22Rv1 (cell line): ENCODE results near the gene TNS3.

Source experiments
- H3K27ac ChIP-seq: fragments of 450-650 bp; 2 replicates; pipeline ENCODE4 v1.5.1; 2017
- ZFX ChIP-seq: fragments of 450-650 bp; IDR thresholded peaks from 2 replicates; pipeline ENCODE4 v1.6.1; 2017; ENCODE audit warnings: antibody characterized with exemption, borderline replicate concordance
- TF ChIP-seq, protein P1 (sequence below): fragments of 450-650 bp; IDR thresholded peaks from 2 replicates; pipeline ENCODE4 v1.5.1; 2017; ENCODE audit warnings: mild to moderate bottlenecking

The TNS3 gene

GRCh38 chr7:47271749-47272148, 310.2 kb downstream of the TNS3 start:
- no peak overlapping the region for H3K27ac ChIP-seq
- TF ChIP-seq, protein P1, sequence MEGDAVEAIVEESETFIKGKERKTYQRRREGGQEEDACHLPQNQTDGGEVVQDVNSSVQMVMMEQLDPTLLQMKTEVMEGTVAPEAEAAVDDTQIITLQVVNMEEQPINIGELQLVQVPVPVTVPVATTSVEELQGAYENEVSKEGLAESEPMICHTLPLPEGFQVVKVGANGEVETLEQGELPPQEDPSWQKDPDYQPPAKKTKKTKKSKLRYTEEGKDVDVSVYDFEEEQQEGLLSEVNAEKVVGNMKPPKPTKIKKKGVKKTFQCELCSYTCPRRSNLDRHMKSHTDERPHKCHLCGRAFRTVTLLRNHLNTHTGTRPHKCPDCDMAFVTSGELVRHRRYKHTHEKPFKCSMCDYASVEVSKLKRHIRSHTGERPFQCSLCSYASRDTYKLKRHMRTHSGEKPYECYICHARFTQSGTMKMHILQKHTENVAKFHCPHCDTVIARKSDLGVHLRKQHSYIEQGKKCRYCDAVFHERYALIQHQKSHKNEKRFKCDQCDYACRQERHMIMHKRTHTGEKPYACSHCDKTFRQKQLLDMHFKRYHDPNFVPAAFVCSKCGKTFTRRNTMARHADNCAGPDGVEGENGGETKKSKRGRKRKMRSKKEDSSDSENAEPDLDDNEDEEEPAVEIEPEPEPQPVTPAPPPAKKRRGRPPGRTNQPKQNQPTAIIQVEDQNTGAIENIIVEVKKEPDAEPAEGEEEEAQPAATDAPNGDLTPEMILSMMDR: no peak

GRCh38 chr7:47268851-47269836, 312.8 kb downstream of the TNS3 start:
- TF ChIP-seq, protein P1: no peak
- TF ChIP-seq ZFX: no peak
- H3K27ac ChIP-seq: peak overlapping the region; percentile 58

- TF ChIP-seq ZFX: no peak
- TF ChIP-seq, protein P1: no peak
- no peak overlapping the region for H3K27ac ChIP-seq
Measured at GRCh38 chr7:47267346-47267745, 314.6 kb downstream of the TNS3 start.

DNA sequence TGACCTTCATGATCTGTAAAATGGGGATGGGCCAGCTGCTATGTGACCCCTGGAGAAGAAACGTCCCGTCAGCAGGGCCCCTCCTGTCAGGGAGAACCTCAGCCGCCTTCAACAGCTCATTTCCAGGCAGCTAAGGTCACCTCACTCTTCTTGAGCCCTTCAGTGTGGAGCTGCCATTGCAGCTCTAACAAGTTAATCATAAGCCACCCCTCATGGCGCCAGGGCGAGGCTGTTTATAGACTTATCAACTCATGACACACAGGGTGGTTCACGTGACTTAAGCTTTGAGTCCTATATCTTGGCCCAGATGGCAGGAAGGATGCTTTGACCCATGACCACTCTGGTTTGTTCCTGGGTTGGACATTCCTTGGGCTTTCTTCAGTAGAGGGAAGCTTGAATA, 315.1 kb downstream of the TNS3 start:
- TF ChIP-seq, protein P1: no peak
- no peak for TF ChIP-seq ZFX
- H3K27ac ChIP-seq: no peak overlapping the region

- TF ChIP-seq ZFX: no peak
- TF ChIP-seq, protein P1: peak; percentile 98
- H3K27ac ChIP-seq: no peak overlapping the region
Measured at GRCh38 chr7:47266131-47266706, 315.7 kb downstream of the TNS3 start.

- TF ChIP-seq, protein P1: no peak
Measured at GRCh38 chr7:47265621-47266020, 316.3 kb downstream of the TNS3 start.

GRCh38 chr7:47264021-47264651, 317.8 kb downstream of the TNS3 start:
- TF ChIP-seq, protein P1: no peak
- no peak for TF ChIP-seq ZFX
- no peak overlapping the region for H3K27ac ChIP-seq

More at GRCh38 chr7:47265621-47266020, 316.3 kb downstream of the TNS3 start:
- H3K27ac ChIP-seq: no peak overlapping the region
